Neuronal stem cell (in vitro differentiated cells): ENCODE results near the gene TMC1.

Experiments
- DNase-seq: peaks from one replicate; pipeline ENCODE4 v3.0.0-alpha.2; 2013; ENCODE audit warnings: low spot score
- H2AFZ ChIP-seq: one replicate; pipeline ENCODE4 v1.6.1; 2013; ENCODE audit warnings: mild to moderate bottlenecking, low read length, inconsistent platforms
- H2AK5ac ChIP-seq: 2 replicates; pipeline ENCODE4 v1.6.1; 2013; ENCODE audit warnings: low read depth, mild to moderate bottlenecking, inconsistent platforms, low read length, moderate library complexity, mixed read lengths
- H2BK120ac ChIP-seq: 2 replicates; pipeline ENCODE4 v1.6.1; 2013; ENCODE audit warnings: low read depth, mild to moderate bottlenecking, inconsistent platforms, low read length, moderate library complexity, mixed read lengths
- H2BK12ac ChIP-seq: one replicate; pipeline ENCODE4 v1.6.1; 2013; ENCODE audit warnings: low read length, inconsistent platforms
- H2BK15ac ChIP-seq: 2 replicates; pipeline ENCODE4 v1.6.1; 2013; ENCODE audit warnings: mild to moderate bottlenecking, low read length, inconsistent platforms, mixed read lengths
- H2BK5ac ChIP-seq: one replicate; pipeline ENCODE4 v1.6.1; 2013; ENCODE audit warnings: inconsistent platforms, mild to moderate bottlenecking, low read length, moderate library complexity
- H3K14ac ChIP-seq: one replicate; pipeline ENCODE4 v1.6.1; 2013; ENCODE audit warnings: low read length, inconsistent platforms
- H3K18ac ChIP-seq: 2 replicates; pipeline ENCODE4 v1.6.1; 2013; ENCODE audit warnings: low read length, inconsistent platforms
- H3K23ac ChIP-seq: 2 replicates; pipeline ENCODE4 v1.6.1; 2013; ENCODE audit warnings: low read depth, mild to moderate bottlenecking, mixed read lengths, low read length, inconsistent platforms; ENCODE audit not compliant: poor library complexity
- H3K27ac ChIP-seq: replicated peaks from 3 replicates; pipeline ENCODE4 v1.5.1; 2013; ENCODE audit warnings: low read length, inconsistent platforms
- H3K27me3 ChIP-seq, 3 experiments: 2 replicates each; pipeline ENCODE4 v1.6.1; 2013; ENCODE audit warnings: low read length in 3 of 3, mild to moderate bottlenecking in 2 of 3, inconsistent platforms in 1 of 3, low read depth in 1 of 3, mixed read lengths in 1 of 3, moderate library complexity in 1 of 3; ENCODE audit not compliant: control insufficient read depth in 3 of 3, insufficient read depth in 3 of 3
- H3K36me3 ChIP-seq, 2 donors: replicated peaks in 1 of 2; 2 replicates each; pipeline ENCODE4 v1.6.1; 2013; ENCODE audit warnings: low read length in 2 of 2; ENCODE audit not compliant: control insufficient read depth in 2 of 2, insufficient read depth in 2 of 2
- H3K4ac ChIP-seq: 2 replicates; pipeline ENCODE4 v1.6.1; 2013; ENCODE audit warnings: inconsistent platforms, mild to moderate bottlenecking, low read length, moderate library complexity
- H3K4me1 ChIP-seq, 2 donors: 1 replicate in 1 of 2; 2 replicates in 1 of 2; pipeline ENCODE4 v1.6.1; 2013; ENCODE audit warnings: low read length in 2 of 2, low read depth in 1 of 2; ENCODE audit not compliant: control insufficient read depth in 2 of 2, insufficient read depth in 1 of 2
- H3K4me2 ChIP-seq: one replicate; pipeline ENCODE4 v1.6.1; 2013; ENCODE audit warnings: mild to moderate bottlenecking, low read length, inconsistent platforms; ENCODE audit not compliant: insufficient read depth, poor library complexity, severe bottlenecking
- H3K4me3 ChIP-seq, 2 donors: 2 replicates each; pipeline ENCODE4 v1.5.1; 2013; ENCODE audit warnings: low read length in 2 of 2, mild to moderate bottlenecking in 2 of 2, inconsistent platforms in 1 of 2, moderate library complexity in 1 of 2
- H3K79me1 ChIP-seq: one replicate; pipeline ENCODE4 v1.6.1; 2013; ENCODE audit warnings: low read depth, mild to moderate bottlenecking, inconsistent platforms, low read length, moderate library complexity
- H3K9ac ChIP-seq: one replicate; pipeline ENCODE4 v1.6.1; 2013; ENCODE audit warnings: mild to moderate bottlenecking, low read depth, low read length, inconsistent platforms; ENCODE audit not compliant: poor library complexity
- H3K9me3 ChIP-seq, 2 donors: replicated peaks in 1 of 2; 2 replicates each; pipeline versions ENCODE3 to v1.6.1; 2013; ENCODE audit warnings: low read length in 2 of 2, mild to moderate bottlenecking in 2 of 2, inconsistent platforms in 1 of 2, low read depth in 1 of 2, mixed read lengths in 1 of 2, moderate library complexity in 1 of 2; ENCODE audit not compliant: control insufficient read depth in 2 of 2, insufficient read depth in 1 of 2
- H4K8ac ChIP-seq: one replicate; pipeline ENCODE4 v1.6.1; 2013; ENCODE audit warnings: low read depth, mild to moderate bottlenecking, inconsistent platforms, low read length, moderate library complexity
- H4K91ac ChIP-seq: one replicate; pipeline ENCODE4 v1.6.1; 2013; ENCODE audit warnings: low read length, low read depth, mild to moderate bottlenecking, inconsistent platforms; ENCODE audit not compliant: poor library complexity
- WGBS, 2 donors: extraction: QIAGEN DNeasy Blood & Tissue Kit; methylation state at CpG; one replicate each; pipeline ENCODE4 v1.1.7; 2013; ENCODE audit warnings: missing lambda C conversion rate in 2 of 2, mixed read lengths in 1 of 2; ENCODE audit not compliant: insufficient read length in 2 of 2, insufficient replicate concordance in 1 of 2; ENCODE audit errors: extremely low coverage in 2 of 2; 5-methylcytosine and 5-hydroxymethylcytosine counted together

The TMC1 gene

DNA sequence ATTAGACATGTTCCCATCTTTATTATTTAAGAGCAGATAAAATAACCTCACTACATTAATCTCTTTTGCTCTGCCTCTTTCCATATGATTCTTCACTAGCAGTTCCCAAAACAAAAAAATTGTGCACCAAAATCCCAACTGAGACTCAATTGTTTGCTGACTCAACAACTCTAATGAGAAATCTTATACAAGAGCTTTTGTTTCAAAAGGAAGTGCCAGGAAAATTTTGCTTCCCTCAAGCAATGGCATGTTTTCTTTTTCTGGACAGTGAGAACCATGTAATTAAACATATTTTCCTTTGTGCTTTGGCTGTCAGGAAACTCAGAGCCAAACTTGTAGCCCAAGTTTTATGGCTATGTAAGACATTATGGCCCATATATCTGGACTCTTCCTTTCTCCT is 62.0 kb downstream of the TMC1 start:
- H3K4me3 ChIP-seq: no peak overlapping the region
- H3K27ac ChIP-seq: no peak overlapping the region
- no peak overlapping the region for H2AK5ac ChIP-seq
- no peak overlapping the region for H4K91ac ChIP-seq
- no peak overlapping the region for H2BK15ac ChIP-seq
- H3K36me3 ChIP-seq: no peaks in the 10 kb centered on the region
- no peak overlapping the region for H4K8ac ChIP-seq
- no peak overlapping the region for H3K18ac ChIP-seq
- no peaks in the 10 kb centered on the region for H3K27me3 ChIP-seq
- DNase-seq: no peak
- no peak overlapping the region for H3K14ac ChIP-seq
- no peak overlapping the region for H3K4ac ChIP-seq
- H2BK5ac ChIP-seq: no peak overlapping the region
- no peak overlapping the region for H2AFZ ChIP-seq
- no peak overlapping the region for H3K23ac ChIP-seq
- no peaks in the 10 kb centered on the region for H3K4me1 ChIP-seq
- H2BK120ac ChIP-seq: no peak overlapping the region
- no peak overlapping the region for H2BK12ac ChIP-seq
- no peaks in the 10 kb centered on the region for H3K79me1 ChIP-seq
- H3K9ac ChIP-seq: no peak overlapping the region
- H3K9me3 ChIP-seq: no peaks in the 10 kb centered on the region
- H3K4me2 ChIP-seq: no peak overlapping the region

DNA sequence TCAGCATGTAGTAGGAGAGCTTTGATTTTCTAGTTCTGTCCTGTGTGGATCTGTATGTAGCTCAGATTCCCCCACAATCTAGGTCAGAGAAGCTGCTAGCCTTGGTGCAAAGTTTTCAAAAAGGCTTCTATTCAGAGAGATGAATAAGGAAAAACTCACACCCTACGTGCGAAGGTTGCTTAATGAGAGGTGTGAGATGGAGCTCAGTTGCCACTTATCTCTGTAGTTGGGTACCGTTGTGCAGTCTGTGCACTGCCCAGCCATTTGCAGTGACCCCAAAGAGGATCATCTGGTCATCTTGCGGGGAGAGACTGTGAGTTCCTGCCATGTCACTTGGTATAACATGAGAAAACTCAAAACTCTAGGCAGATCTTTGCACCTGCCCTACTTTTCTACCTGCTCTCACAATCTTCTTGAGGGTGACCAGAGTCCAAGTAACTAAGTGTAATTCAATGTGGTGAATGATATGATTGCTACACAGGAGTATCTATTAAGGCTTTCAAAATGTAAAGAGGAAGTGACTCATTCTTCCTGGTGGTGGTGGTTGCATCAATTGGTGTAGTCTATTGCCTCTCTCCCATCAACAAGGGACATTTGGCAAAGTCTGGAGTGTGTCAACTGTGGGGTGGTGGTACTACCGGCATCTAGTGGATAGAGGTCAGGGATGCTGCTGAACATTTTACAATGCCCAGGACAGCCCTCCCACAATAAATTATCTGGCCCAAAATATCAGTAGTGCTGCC is 65.2 kb downstream of the TMC1 start:
- Histone ChIP-seq H4K8ac (no peak overlapping the region), H3K14ac (no peak overlapping the region), H2BK120ac (no peak overlapping the region), H3K9me3 (no peaks in the 10 kb centered on the region), H3K23ac (no peak overlapping the region), H2AFZ (no peak overlapping the region), H3K4me3 (no peak overlapping the region), H3K18ac (no peak overlapping the region), H3K9ac (no peak overlapping the region), H3K79me1 (no peaks in the 10 kb centered on the region), H3K36me3 (no peaks in the 10 kb centered on the region), H2AK5ac (no peak overlapping the region), H2BK12ac (no peak overlapping the region), H4K91ac (no peak overlapping the region), H3K4me2 (no peak overlapping the region), H3K4me1 (peaks cover 2 to 9% of the 10 kb centered on the region in 2 donors), H2BK15ac (no peak overlapping the region), H3K4ac (no peak overlapping the region), H3K27me3 (no peaks in the 10 kb centered on the region), H2BK5ac (no peak overlapping the region), H3K27ac (no peak overlapping the region)
- WGBS, 2 donors: no CpG with 5 or more reads among the region's 5 CpGs
- DNase-seq: no peak

DNA sequence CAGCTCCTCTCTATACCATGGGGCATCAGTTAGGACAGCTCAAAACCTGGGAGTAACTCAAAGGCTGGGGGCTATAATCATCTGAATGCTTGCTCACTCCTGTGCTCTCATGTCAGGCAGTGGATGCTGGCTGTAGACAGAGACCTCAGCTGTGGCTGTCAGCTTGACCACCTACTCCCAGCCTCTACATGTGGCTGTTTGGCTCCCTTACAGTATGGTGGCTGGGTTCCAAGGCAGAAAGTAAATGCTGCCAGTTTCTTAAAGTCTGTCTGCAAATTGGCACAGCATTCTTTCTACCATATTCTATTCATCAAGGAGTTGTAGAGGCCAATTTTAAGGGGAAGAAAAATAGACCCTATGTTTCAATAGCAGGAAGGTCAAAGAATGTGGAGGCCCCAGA is 66.9 kb downstream of the TMC1 start:
- no peak overlapping the region for H2AK5ac ChIP-seq
- no peak overlapping the region for H2BK5ac ChIP-seq
- DNase-seq: no peak
- no peak overlapping the region for H3K23ac ChIP-seq
- no peaks in the 10 kb centered on the region for H3K36me3 ChIP-seq
- H3K4me3 ChIP-seq: no peak overlapping the region
- H3K4ac ChIP-seq: no peak overlapping the region
- H4K91ac ChIP-seq: no peak overlapping the region
- H3K27me3 ChIP-seq: no peaks in the 10 kb centered on the region
- H3K4me1 ChIP-seq: peaks cover 7 to 9% of the 10 kb centered on the region in 2 donors
- no peak overlapping the region for H3K27ac ChIP-seq
- no peaks in the 10 kb centered on the region for H3K9me3 ChIP-seq
- H4K8ac ChIP-seq: no peak overlapping the region
- no peak overlapping the region for H3K4me2 ChIP-seq
- H3K18ac ChIP-seq: no peak overlapping the region
- H2BK12ac ChIP-seq: no peak overlapping the region
- H2BK15ac ChIP-seq: no peak overlapping the region
- no peak overlapping the region for H3K9ac ChIP-seq
- no peak overlapping the region for H2AFZ ChIP-seq
- no peaks in the 10 kb centered on the region for H3K79me1 ChIP-seq
- H2BK120ac ChIP-seq: no peak overlapping the region
- no peak overlapping the region for H3K14ac ChIP-seq

DNA sequence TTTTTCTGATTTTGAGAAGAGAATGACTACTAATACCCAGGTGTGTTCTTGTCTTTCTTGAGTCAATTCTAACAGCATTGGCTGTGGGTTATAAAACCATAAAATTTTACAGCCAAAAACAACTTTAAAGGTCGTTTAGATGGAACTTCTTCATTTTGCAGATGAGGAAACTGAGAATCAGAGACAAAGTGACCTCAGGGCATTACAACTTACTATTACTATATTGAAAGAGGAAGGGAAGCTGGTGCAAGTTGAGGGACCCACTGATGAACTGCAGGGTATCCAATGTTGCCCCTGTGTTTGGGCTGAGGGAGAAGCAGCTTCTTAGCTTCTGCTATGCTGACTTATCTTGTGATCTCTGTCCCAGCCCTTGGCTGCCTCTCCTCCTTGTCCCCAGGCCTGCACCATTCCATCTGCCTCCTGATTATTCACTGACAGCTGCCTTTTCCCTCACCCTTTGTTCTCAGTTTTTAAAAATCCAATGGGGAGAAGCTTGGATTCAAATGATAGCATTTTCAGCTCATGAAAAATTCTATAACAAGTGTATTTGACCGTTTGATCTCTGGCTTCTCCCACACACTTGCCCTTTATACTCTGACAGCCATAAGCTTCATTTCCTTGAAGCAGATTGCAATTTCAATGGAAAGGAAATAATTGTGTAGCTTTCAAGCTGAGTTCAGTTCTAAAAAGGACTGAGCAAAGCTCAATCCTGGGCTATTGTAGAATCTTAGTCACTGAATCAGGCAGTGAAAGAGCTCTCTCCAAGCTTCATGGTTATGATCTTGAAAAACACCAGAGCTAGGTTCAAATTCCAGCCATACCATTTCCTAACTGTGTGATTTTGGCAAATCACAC is 68.5 kb downstream of the TMC1 start:
- Histone ChIP-seq H4K8ac (no peak overlapping the region), H3K4ac (no peak overlapping the region), H2BK12ac (no peak overlapping the region), H3K23ac (no peak overlapping the region), H2AK5ac (no peak overlapping the region), H3K27me3 (no peaks in the 10 kb centered on the region), H3K27ac (peak overlapping the region; percentile 3), H3K79me1 (no peaks in the 10 kb centered on the region), H2BK120ac (no peak overlapping the region), H4K91ac (no peak overlapping the region), H3K18ac (no peak overlapping the region), H3K9me3 (no peaks in the 10 kb centered on the region), H3K14ac (no peak overlapping the region), H3K4me3 (no peak overlapping the region), H3K4me1 (peaks cover 7 to 9% of the 10 kb centered on the region in 2 donors), H3K36me3 (no peaks in the 10 kb centered on the region), H2BK15ac (no peak overlapping the region), H3K9ac (no peak overlapping the region), H3K4me2 (no peak overlapping the region), H2AFZ (peak overlapping the region; percentile 82), H2BK5ac (no peak overlapping the region)
- no CpG with 5 or more reads among the region's 2 CpGs for WGBS, 2 donors
- no peak for DNase-seq
